ENCODE measurements around the gene CES3.
A peak's percentile ranks its signal among the peaks of the same experiment; 100 is the strongest.
"Not testable (repeated sequence)": the region's sequence is repeated elsewhere in the genome, so short reads cannot be mapped to it uniquely, and the experiment has no call there.

The CES3 gene

GRCh38 chr16:66946974-66947301 lies 14.1 kb upstream of the CES3 start:
- DNase-seq: no peak

GRCh38 chr16:66947302-66948065 lies 13.6 kb upstream of the CES3 start:
- DNase-seq: peak; percentile 75

GRCh38 chr16:66948134-66948836 lies 12.8 kb upstream of the CES3 start:
- no peak for DNase-seq

- no peak for DNase-seq
Observed at GRCh38 chr16:66948837-66949225, 12.2 kb upstream of the CES3 start.

GRCh38 chr16:66949472-66949871 lies 11.6 kb upstream of the CES3 start:
- DNase-seq: no peak

- no peak for DNase-seq
Observed at GRCh38 chr16:66950437-66950836, 10.6 kb upstream of the CES3 start.

- no peak for DNase-seq
Observed at GRCh38 chr16:66950971-66951790, 9.9 kb upstream of the CES3 start.

- DNase-seq: no peak
Observed at GRCh38 chr16:66952430-66953110, 8.5 kb upstream of the CES3 start.

- no peak for DNase-seq
Observed at GRCh38 chr16:66953462-66954096, 7.5 kb upstream of the CES3 start.

- peak; percentile 68 for DNase-seq
Observed at GRCh38 chr16:66954097-66954659, 6.9 kb upstream of the CES3 start.

- DNase-seq: not testable (repeated sequence)
Observed at GRCh38 chr16:66955363-66956153, 5.5 kb upstream of the CES3 start.

GRCh38 chr16:66956154-66956457 lies 5.0 kb upstream of the CES3 start:
- DNase-seq: not testable (repeated sequence)

GRCh38 chr16:66958857-66959703 lies 2.0 kb upstream of the CES3 start:
- no peak for DNase-seq

GRCh38 chr16:66959704-66960161 lies 1.3 kb upstream of the CES3 start:
- DNase-seq: peak; percentile 73

GRCh38 chr16:66960270-66960669 lies 796 bp upstream of the CES3 start:
- no peak for DNase-seq

GRCh38 chr16:66961914-66962313 lies 848 bp downstream of the CES3 start:
- DNase-seq: no peak

GRCh38 chr16:66964049-66964448 lies 3.0 kb downstream of the CES3 start:
- no peak for DNase-seq

GRCh38 chr16:66968847-66969246 lies 7.8 kb downstream of the CES3 start:
- DNase-seq: no peak

- no peak for DNase-seq
Observed at GRCh38 chr16:66970775-66971720, 10.0 kb downstream of the CES3 start.
